ENCODE data around the gene PRX. TPM values are rescaled to one million over a fixed set of nuclear protein-coding genes. Genes with fewer than 3 reads are reported as not detected.

Gene PRX
- total and polyA plus RNA-seq, 4 donors = 0.03 to 1.0 (median 0.52) TPM

DNA sequence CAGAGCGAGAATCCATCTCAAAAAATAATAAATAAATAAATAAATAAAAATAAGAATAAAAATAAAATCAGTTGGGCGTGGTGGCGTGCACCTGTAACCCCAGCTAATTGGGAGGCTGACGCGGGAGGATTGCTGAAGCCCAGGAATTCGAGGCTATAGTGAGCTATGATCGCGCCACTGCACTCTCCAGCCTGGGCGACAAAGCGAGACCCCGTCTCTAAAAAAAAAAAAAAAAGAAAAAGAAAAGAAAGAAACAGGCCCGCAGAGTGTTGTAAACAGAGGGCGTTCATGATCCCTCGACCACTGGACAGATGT, 7.2 kb upstream of the PRX start:
- Histone ChIP-seq H3K27me3 (ENCODE audit: control insufficient read depth in 4 of 4, insufficient read depth in 4 of 4, low read length in 3 of 4) (no peaks in the 10 kb centered on the region), H3K4me1 (ENCODE audit: control insufficient read depth in 4 of 4, insufficient read depth in 4 of 4, low read length in 3 of 4) (peaks cover 0 to 13% (median 8%) of the 10 kb centered on the region in 4 donors), H3K9ac (ENCODE audit: low read depth in 1 of 2, low read length in 2 of 2) (peak overlapping the region; percentile 71 to 96), H3K4me3 (ENCODE audit: low read depth in 1 of 3, low read length in 3 of 3) (peak overlapping the region in 2 of 3 donors; percentile 52 to 62), H3K27ac (ENCODE audit: low read depth in 1 of 2, low read length in 2 of 2) (peak overlapping the region; percentile 93 to 98), H3K9me3 (ENCODE audit: control insufficient read depth in 4 of 4, low read length in 3 of 4) (no peaks in the 10 kb centered on the region), H3K36me3 (ENCODE audit: control insufficient read depth in 4 of 4, insufficient read depth in 3 of 4, low read depth in 1 of 4, low read length in 3 of 4) (peaks cover 2 to 5% (median 4%) of the 10 kb centered on the region in 4 donors)
- WGBS = 51% methylated on average over 14 of the region's 14 CpGs
- TF ChIP-seq, protein P1, sequence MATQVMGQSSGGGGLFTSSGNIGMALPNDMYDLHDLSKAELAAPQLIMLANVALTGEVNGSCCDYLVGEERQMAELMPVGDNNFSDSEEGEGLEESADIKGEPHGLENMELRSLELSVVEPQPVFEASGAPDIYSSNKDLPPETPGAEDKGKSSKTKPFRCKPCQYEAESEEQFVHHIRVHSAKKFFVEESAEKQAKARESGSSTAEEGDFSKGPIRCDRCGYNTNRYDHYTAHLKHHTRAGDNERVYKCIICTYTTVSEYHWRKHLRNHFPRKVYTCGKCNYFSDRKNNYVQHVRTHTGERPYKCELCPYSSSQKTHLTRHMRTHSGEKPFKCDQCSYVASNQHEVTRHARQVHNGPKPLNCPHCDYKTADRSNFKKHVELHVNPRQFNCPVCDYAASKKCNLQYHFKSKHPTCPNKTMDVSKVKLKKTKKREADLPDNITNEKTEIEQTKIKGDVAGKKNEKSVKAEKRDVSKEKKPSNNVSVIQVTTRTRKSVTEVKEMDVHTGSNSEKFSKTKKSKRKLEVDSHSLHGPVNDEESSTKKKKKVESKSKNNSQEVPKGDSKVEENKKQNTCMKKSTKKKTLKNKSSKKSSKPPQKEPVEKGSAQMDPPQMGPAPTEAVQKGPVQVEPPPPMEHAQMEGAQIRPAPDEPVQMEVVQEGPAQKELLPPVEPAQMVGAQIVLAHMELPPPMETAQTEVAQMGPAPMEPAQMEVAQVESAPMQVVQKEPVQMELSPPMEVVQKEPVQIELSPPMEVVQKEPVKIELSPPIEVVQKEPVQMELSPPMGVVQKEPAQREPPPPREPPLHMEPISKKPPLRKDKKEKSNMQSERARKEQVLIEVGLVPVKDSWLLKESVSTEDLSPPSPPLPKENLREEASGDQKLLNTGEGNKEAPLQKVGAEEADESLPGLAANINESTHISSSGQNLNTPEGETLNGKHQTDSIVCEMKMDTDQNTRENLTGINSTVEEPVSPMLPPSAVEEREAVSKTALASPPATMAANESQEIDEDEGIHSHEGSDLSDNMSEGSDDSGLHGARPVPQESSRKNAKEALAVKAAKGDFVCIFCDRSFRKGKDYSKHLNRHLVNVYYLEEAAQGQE (IDR thresholded peaks at IDR 0.05) = no peak
- TF ChIP-seq FOXA1 (IDR thresholded peaks at IDR 0.05) (no peak), RXRA (IDR thresholded peaks at IDR 0.05) (no peak), TAF1 (conservative IDR thresholded peaks at IDR 0.05) (no peak), GABPA (IDR thresholded peaks at IDR 0.05 in 1 of 2, conservative IDR thresholded peaks at IDR 0.05 in 1 of 2) (no peak), FOXA2 (IDR thresholded peaks at IDR 0.05) (no peak), ATF3 (IDR thresholded peaks at IDR 0.05) (no peak)
- TF ChIP-seq, protein P2, sequence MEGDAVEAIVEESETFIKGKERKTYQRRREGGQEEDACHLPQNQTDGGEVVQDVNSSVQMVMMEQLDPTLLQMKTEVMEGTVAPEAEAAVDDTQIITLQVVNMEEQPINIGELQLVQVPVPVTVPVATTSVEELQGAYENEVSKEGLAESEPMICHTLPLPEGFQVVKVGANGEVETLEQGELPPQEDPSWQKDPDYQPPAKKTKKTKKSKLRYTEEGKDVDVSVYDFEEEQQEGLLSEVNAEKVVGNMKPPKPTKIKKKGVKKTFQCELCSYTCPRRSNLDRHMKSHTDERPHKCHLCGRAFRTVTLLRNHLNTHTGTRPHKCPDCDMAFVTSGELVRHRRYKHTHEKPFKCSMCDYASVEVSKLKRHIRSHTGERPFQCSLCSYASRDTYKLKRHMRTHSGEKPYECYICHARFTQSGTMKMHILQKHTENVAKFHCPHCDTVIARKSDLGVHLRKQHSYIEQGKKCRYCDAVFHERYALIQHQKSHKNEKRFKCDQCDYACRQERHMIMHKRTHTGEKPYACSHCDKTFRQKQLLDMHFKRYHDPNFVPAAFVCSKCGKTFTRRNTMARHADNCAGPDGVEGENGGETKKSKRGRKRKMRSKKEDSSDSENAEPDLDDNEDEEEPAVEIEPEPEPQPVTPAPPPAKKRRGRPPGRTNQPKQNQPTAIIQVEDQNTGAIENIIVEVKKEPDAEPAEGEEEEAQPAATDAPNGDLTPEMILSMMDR (IDR thresholded peaks at IDR 0.05; ENCODE audit: low read depth, low read length, missing input control) = no peak
- TF ChIP-seq, protein P3, sequence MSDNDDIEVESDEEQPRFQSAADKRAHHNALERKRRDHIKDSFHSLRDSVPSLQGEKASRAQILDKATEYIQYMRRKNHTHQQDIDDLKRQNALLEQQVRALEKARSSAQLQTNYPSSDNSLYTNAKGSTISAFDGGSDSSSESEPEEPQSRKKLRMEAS (IDR thresholded peaks at IDR 0.05) = no peak
- TF ChIP-seq, protein P4, sequence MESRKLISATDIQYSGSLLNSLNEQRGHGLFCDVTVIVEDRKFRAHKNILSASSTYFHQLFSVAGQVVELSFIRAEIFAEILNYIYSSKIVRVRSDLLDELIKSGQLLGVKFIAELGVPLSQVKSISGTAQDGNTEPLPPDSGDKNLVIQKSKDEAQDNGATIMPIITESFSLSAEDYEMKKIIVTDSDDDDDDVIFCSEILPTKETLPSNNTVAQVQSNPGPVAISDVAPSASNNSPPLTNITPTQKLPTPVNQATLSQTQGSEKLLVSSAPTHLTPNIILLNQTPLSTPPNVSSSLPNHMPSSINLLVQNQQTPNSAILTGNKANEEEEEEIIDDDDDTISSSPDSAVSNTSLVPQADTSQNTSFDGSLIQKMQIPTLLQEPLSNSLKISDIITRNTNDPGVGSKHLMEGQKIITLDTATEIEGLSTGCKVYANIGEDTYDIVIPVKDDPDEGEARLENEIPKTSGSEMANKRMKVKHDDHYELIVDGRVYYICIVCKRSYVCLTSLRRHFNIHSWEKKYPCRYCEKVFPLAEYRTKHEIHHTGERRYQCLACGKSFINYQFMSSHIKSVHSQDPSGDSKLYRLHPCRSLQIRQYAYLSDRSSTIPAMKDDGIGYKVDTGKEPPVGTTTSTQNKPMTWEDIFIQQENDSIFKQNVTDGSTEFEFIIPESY (IDR thresholded peaks at IDR 0.05) = no peak
- DNase-seq (ENCODE audit: low spot score) = no peak

GRCh38 chr19:40419780-40420179, 6.6 kb upstream of the PRX start:
- TF ChIP-seq EGR1 (IDR thresholded peaks at IDR 0.05; ENCODE audit: low read depth in 2 of 2) (no peak), HNF4G (IDR thresholded peaks at IDR 0.05) (no peak), SP1 (IDR thresholded peaks at IDR 0.05) (no peak), FOXA2 (IDR thresholded peaks at IDR 0.05) (no peak)
- TF ChIP-seq, protein P2 (IDR thresholded peaks at IDR 0.05; ENCODE audit: low read depth, low read length, missing input control) = no peak
- H3K9ac ChIP-seq (ENCODE audit: low read depth in 1 of 2, low read length in 2 of 2) = no peak overlapping the region
- no peak overlapping the region for H3K4me3 ChIP-seq (ENCODE audit: low read depth in 1 of 3, low read length in 3 of 3)
- H3K27me3 ChIP-seq (ENCODE audit: control insufficient read depth in 4 of 4, insufficient read depth in 4 of 4, low read length in 3 of 4) = no peaks in the 10 kb centered on the region
- H3K9me3 ChIP-seq (ENCODE audit: control insufficient read depth in 4 of 4, low read length in 3 of 4) = no peaks in the 10 kb centered on the region
- DNase-seq (ENCODE audit: low spot score) = no peak
- H3K27ac ChIP-seq (ENCODE audit: low read depth in 1 of 2, low read length in 2 of 2) = no peak overlapping the region
- WGBS = 86% methylated on average over 5 of the region's 5 CpGs
- H3K36me3 ChIP-seq (ENCODE audit: control insufficient read depth in 4 of 4, insufficient read depth in 3 of 4, low read depth in 1 of 4, low read length in 3 of 4) = peaks cover 2 to 5% (median 4%) of the 10 kb centered on the region in 4 donors
- peaks cover 0 to 13% (median 7%) of the 10 kb centered on the region in 4 donors for H3K4me1 ChIP-seq (ENCODE audit: control insufficient read depth in 4 of 4, insufficient read depth in 4 of 4, low read length in 3 of 4)
